Motor neuron (in vitro differentiated cells): Measurements from ENCODE around the gene RUNX3. TPM values are rescaled to one million over a fixed set of nuclear protein-coding genes. Genes with fewer than 3 reads are reported as not detected.

Experiments used
- ATAC-seq, 8 experiments: fragments of 200-7000 bp; cut with Tn5 transposase; replicated peaks in 6 of 8; 2 replicates each; pipeline ENCODE4 v1.8.0; 2021; ENCODE audit warnings: mild to moderate bottlenecking in 8 of 8, moderate library complexity in 8 of 8
- H3K27ac ChIP-seq, 2 donors: fragments of 250-450 bp; sonication (Bioruptor Pico); 2 replicates each; pipeline ENCODE4 v1.9.0; 2021; ENCODE audit warnings: antibody characterized with exemption in 2 of 2, mild to moderate bottlenecking in 2 of 2, moderate library complexity in 1 of 2
- H3K4me1 ChIP-seq, 2 donors: fragments of 250-450 bp; sonication (Bioruptor Pico); replicated peaks in 1 of 2; 2 replicates each; pipeline ENCODE4 v1.6.1; 2021; ENCODE audit warnings: antibody characterized with exemption in 2 of 2, mild to moderate bottlenecking in 2 of 2, moderate library complexity in 1 of 2
- H3K4me3 ChIP-seq, 5 donors: fragments of 250-450 bp; sonication (Bioruptor Pico); 2 replicates each; pipeline ENCODE4 v1.9.0; 2021; ENCODE audit warnings: antibody characterized with exemption in 5 of 5, mild to moderate bottlenecking in 5 of 5, moderate library complexity in 4 of 5
- WGBS, 10 experiments: fragments of 450-650 bp; shearing (Covaris generic); methylation state at CpG; one replicate each; pipeline ENCODE4 v1.0.0; 2022; 5-methylcytosine and 5-hydroxymethylcytosine counted together
- in situ Hi-C, 9 experiments: fragments of 400-800 bp; cut with MboI; loops; one replicate each; pipeline ENCODE4 v1.15.0; 2021; ENCODE audit warnings: low sequenced_read_pairs in 9 of 9, low pct_unique_long_range_greater_than_20kb in 2 of 9; ENCODE audit not compliant: unreplicated experiment in 9 of 9
- total RNA-seq, 8 experiments: library from RNA; unstranded; fragments of 300-600 nt; gene quantifications; 2 replicates each; pipeline versions ENCODE4 v1.2.3 to v1.2.4, GENCODE V29; 2022

RUNX3 gene
- total RNA-seq, 8 experiments from 2014 or later, result 0.05 to 9.7 (median 0.21) TPM; not detected in 1

GRCh38 chr1:24856787-24857506 is 73.1 kb downstream of the RUNX3 start:
- WGBS, 10 experiments, result 69 to 100% (median 88%) methylated on average over 2 to 16 of the region's 16 CpGs; no CpG with 5 or more reads in 1 of the 10 experiments
- Histone ChIP-seq H3K4me1 (no peaks in the 10 kb centered on the region), H3K4me3 (no peak overlapping the region), H3K27ac (no peak overlapping the region)
- in situ Hi-C loops, result no loop called here
- no peak for ATAC-seq

GRCh38 chr1:24855474-24855873 is 74.6 kb downstream of the RUNX3 start:
- WGBS, 10 experiments, result 40 to 100% (median 70%) methylated on average over 1 to 5 of the region's 5 CpGs; no CpG with 5 or more reads in 1 of the 10 experiments
- Histone ChIP-seq H3K4me1 (no peaks in the 10 kb centered on the region), H3K27ac (no peak overlapping the region), H3K4me3 (no peak overlapping the region)
- no peak for ATAC-seq
- in situ Hi-C loops, result no loop called here

- in situ Hi-C loops, result no loop called here
- no peaks in the 10 kb centered on the region for H3K4me1 ChIP-seq
- H3K4me3 ChIP-seq, result no peak overlapping the region
- peak in 1 of 8 experiments; percentile 32 for ATAC-seq
- H3K27ac ChIP-seq, result no peak overlapping the region
- WGBS, 10 experiments, result 40 to 94% (median 71%) methylated on average over 1 to 6 of the region's 6 CpGs; no CpG with 5 or more reads in 1 of the 10 experiments
These were observed 76.4 kb downstream of the RUNX3 start for GRCh38 chr1:24853649-24854048.

GRCh38 chr1:24850328-24850920 is 79.7 kb downstream of the RUNX3 start:
- H3K27ac ChIP-seq, result no peak overlapping the region
- peak in 1 of 8 experiments; percentile 47 for ATAC-seq
- WGBS, 10 experiments, result 44 to 87% (median 67%) methylated on average over 1 to 6 of the region's 6 CpGs
- in situ Hi-C loops, result no loop called here
- no peaks in the 10 kb centered on the region for H3K4me1 ChIP-seq
- no peak overlapping the region for H3K4me3 ChIP-seq

- H3K4me3 ChIP-seq, result no peak overlapping the region
- 51 to 100% (median 77%) methylated on average over 1 to 9 of the region's 9 CpGs for whole genome bisulfite sequencing, 10 experiments
These were observed 80.3 kb downstream of the RUNX3 start for GRCh38 chr1:24849672-24850295.

More at GRCh38 chr1:24849672-24850295, 80.3 kb downstream of the RUNX3 start:
- ATAC-seq, result no peak
- in situ Hi-C loops, result loop anchor here in 3 of 9 experiments (25.0 kb wide), 2 partner anchors 162 to 363 kb away; no protein-coding TSS in a partner anchor
- H3K4me1 ChIP-seq, result no peaks in the 10 kb centered on the region
- no peak overlapping the region for H3K27ac ChIP-seq

Other genes starting within 250 kb of the RUNX3 start
- gene CLIC4, start 184.8 kb downstream of the RUNX3 start, total RNA-seq, result 100 to 1,000 TPM in 4 of 8 experiments, 10 to 100 TPM in 4; 77.0 to 188 (median 106) TPM